HG02610 (cell line): ENCODE results near the gene PRM3.
"Not testable (repeated sequence)": the region's sequence is repeated elsewhere in the genome, so short reads cannot be mapped to it uniquely, and the experiment has no call there.

Experiments used
- ATAC-seq: cut with Tn5 transposase; IDR thresholded peaks from one replicate; pipeline ENCODE4 v1.9.1; 2021; ENCODE audit warnings: mild to moderate bottlenecking, moderate library complexity; ENCODE audit not compliant: unreplicated experiment

The PRM3 gene

DNA sequence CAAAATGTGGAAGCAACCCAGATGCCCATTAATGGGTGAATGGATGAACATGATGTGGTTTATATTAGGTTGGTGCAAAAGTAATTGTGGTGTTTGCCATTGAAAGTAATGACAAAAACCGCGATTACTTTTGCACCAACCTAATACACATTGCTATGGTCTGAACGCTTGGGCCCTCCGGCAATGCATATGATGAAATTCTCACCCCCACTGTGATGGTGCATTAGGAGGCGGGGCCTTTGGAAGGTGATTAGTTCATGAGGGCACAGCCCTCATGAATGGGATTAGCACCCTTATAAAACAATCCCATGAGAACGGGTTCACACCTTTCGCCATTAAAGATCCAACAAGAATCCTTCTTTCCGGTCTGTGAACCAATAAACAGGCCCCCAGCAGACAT, 33.0 kb upstream of the PRM3 start:
- no peak for ATAC-seq

- no peak for ATAC-seq
Observed at GRCh38 chr16:11303405-11304138, 30.1 kb upstream of the PRM3 start.

GRCh38 chr16:11302977-11303376, 29.5 kb upstream of the PRM3 start:
- ATAC-seq = no peak

- no peak for ATAC-seq
Observed at GRCh38 chr16:11301645-11302501, 28.4 kb upstream of the PRM3 start.

GRCh38 chr16:11300560-11300892, 27.1 kb upstream of the PRM3 start:
- ATAC-seq = no peak

DNA sequence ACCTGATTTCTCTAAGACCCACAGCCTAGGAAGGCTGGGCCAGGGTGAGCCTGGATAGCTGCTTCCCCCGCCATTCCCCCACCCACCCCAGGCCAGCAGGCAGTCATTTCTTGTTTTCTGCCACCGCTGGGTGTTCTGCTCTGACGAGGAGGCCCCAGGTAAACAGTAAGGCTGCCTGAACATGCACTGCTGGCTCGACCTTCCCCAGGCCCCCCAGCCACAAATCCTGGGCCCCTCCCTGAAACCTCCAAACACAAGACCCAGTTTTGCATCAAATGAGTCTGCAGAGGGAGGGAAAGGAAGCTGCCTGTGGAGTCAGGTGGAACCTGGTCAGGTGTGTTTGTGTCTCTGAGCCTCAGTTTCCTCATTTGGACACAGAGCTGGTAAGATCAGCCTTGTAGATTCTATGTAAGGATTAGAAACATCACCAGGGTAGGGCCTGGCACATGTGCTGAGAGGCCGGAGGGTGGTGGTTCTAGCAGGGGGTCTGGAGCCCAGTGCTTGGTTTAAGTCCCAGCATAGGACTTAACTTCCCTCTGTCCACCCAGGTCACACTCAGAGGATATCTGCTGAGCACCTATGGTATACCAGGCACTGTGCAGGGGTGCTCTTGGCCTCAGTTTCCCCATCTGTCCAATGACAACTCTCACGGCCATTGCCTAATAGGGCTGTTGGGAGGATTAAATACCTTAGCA, 26.6 kb upstream of the PRM3 start:
- no peak for ATAC-seq

- ATAC-seq = not testable (repeated sequence)
Observed at GRCh38 chr16:11298950-11299547, 25.6 kb upstream of the PRM3 start.

DNA sequence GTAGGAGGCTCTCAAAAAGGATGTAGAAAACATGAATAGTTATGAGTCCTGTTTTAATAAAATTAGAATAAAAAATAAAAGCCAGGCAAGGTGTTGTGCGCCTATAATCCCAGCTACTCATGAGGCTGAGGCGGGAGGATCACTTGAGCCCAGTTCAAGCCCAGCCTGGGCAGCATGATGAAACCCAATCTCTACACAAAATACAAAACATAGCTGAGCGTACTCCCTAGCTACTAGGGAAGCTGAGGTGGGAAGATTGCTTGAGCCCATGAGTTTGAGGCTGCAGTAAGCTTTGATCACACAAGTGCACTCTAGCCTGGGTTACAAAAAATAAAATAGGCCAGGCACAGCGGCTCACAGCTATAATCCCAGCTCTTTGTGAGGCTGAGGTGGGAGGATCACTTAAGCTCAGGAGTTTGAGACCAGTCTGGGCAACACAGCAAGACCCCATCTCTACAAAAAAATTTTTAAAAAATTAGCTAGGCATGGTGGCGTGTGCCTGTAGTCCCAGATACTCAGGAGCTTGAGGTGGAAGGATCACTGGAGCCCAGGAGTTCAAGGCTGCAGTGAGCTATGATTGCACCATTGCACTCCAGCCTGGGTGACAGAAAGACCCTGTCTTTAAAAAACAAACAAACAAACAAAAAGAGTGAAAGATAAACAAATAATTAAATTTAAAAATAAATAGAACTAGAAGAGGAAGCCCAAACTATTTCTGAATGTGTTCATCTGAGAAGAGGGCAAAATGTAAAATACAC, 24.9 kb upstream of the PRM3 start:
- ATAC-seq = no peak

DNA sequence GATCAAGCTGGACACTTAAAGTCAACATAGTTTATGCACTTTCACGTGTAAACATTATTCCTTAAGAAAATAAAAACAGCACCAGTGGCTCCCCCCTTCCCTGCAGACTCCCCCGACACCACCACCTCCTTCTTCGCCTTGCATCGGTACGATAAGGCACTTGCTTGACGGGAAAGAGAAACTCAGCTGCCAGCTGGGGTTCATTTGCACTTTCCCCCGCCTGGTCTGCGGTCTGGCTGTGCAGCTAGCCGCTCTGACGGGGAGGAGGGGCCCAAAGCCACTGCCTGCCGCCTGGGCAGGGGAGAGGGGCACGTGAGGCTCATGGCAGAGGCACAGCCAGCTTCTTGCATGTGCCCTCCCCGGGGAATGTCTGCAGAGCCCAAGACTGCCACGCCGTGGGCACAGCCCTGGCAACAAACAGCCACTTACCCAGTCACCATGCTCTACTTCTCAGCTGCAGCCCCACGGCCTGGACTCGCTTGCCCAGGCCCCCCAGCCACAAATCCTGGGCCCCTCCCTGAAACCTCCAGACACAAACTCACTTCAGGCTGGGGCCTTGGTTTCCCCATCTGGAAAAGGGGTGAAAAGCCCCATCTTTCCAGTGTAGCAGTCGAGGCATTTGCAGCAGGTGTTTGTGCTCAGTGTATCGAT, 24.2 kb upstream of the PRM3 start:
- ATAC-seq = peak; percentile 73

DNA sequence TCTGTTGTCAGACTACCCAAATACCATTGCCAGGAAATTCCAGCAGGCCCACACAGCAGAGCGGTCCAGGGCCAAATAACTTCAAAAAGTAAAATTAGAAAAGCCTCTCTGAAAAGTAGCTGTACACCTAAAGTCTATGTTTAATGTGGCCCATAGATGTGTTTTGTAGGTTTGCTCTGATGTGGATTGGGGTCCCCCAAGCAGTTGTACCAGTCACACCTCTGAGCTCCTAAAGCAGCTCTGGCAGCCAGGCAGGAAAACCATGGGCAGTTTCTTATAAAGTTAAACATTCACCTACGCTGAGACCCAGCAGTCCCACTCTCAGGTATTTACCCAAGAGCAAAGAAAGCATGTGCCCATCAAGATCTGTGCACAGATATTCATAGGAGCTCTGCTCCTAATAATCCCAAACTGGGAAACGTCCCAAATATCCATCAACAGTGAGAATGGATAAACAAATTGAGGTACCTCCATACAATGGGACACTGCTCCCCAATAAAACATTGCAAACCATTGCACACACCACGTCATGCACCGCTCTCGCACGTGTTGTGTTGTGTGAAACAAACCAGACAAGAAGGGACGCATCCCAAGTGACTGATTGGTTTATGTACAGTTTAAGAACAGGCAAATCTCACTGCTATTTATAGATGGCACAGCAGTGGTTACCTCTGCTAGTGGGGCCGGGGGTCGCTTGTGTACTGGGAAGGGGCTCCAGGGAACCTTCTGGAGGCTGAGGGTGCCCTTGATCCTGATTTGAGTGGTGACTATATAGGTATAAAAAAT, 23.5 kb upstream of the PRM3 start:
- ATAC-seq = no peak

DNA sequence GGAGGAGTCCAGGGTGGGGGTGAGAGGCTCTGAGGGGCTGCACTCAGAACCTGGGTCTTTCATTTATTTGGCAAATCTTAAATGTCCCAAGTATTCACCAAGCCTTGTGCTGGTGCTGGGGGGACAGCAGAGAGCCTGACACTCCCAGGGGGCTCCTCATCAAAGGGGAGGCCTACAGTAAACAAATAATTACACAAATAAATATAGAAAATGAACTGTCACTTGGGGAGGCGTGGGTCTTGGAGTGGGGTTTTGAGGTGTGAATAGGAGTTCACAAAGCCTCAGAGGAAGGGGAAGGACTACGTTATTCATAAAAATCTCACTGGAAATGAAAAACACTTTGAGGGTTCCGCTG, 22.9 kb upstream of the PRM3 start:
- ATAC-seq = no peak

DNA sequence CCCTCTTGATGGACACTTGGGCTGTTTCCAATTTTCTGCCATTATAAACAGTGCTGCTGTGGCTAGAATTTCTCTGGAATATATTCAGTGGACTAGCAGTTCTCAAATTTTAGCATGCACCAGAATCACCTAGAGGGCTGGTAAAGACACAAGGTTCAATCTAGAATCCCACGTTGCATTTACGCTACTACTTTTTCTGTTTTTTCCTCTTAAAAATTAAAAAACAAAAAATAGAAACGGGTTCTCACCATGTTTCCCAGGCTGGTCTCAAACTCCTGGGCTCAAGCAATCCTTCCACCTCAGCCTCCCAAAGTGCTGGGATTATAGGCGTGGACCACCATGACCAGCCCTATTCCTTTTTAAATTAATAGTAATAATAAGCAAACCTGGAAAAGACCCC, 22.2 kb upstream of the PRM3 start:
- ATAC-seq = no peak

DNA sequence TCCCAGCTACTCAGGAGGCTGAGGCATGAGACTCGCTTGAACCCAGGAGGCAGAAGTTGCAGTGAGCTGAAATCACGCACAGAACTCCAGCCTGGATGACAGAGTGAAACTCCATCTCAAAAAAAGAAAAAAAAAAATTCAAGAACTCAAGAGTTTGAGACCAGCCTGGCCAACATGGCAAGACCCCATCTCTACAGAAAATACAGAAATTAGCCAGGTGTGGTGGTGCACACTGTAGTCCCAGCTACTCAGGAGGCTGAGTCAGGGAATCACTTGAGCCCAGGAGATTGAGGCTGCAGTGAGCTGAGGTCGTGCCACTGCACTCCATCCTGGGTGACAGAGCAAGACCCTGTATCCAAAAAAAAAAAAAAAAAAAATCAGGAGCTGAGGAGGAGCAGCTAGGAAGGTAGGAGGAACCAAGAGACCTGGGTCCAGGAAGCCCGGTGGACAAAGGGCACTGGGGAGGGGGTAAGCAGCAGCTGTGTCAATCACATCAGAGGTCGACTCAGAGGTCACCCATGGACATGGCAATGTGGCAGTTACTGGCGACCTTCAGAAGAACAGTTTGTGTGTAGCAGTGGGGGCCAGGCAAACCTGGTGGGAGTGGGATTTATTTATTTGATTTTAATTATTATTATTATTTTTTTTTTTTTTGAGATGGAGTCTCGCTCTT, 18.8 kb upstream of the PRM3 start:
- ATAC-seq = no peak

GRCh38 chr16:11291091-11291703, 17.8 kb upstream of the PRM3 start:
- no peak for ATAC-seq

DNA sequence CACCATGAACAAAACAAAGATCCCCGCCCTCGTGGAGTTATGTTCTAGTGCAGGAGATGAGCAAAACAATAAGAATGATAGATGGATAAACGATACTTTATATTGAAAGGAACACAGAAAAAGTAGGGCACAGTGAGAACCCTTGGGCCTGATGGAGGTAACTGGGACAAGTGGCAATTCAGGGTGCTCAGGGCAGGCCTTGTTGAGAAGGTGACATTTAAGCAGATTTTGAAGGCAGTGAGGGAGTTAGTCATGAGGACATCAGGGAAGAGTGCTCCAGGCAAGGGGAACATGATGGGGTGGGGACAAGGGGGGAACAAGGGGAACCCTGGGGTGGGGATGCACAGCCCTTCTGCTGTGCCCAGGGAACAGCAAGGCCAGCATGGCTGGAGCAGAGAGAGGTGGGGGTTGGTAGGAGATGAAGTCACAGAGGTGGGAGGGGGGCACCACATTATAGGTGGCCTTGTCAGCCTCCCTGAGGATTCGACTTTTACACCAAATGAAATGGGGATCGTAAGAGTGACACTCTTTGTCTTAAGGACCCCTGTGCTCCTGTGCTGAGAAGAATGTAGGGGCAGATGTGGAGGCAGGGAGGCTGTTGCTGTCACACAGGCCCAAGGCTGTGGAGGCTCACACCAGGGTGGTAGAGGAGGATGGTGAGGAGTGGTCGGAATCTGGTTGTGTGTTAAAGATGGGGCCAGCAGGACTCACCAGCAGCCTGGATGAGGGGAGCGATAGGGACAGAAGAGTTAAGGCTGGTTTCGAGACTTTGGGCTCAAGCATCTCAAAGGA, 16.9 kb upstream of the PRM3 start:
- no peak for ATAC-seq

- not testable (repeated sequence) for ATAC-seq
Observed at GRCh38 chr16:11289696-11290095, 16.3 kb upstream of the PRM3 start.

DNA sequence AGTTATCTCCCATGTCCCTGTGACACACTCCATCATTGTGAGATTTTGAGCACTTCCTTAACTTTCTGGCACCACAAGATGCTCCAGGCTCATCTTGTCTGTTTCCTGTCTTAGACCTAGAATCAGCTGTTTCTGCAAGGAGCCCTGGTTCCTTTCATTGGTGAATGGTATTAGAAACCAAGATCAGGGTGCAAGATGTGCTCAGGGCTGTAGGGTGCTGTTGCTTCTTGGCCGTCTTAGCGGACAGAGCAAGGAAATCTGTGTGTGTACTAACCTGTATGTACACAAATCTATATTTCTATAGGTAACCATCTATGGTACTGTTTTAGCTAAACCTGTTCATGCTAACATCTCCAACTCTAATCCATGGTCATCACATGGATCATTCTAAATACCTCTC, 15.8 kb upstream of the PRM3 start:
- ATAC-seq = no peak

DNA sequence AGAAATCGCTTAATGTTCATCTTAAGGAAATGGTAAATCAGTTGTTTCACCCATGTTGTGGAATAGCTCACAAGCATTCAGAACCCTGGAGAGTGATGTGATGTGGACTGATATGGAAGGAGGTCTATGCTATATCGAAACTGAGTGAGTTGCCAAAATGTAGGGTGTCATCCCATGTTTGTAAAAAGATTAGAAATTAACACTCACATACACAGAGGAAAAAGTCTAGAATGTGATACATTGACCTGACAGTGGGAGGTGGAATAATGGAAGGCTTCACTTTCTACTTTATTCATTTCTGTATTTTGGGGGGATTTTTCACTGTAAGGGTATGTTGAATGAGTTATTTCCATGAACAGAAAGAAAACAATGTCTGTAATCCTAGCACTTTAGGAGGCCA, 12.4 kb upstream of the PRM3 start:
- ATAC-seq = no peak
